ENCODE data around the gene MPV17.
"Not testable (repeated sequence)": the region's sequence is repeated elsewhere in the genome, so short reads cannot be mapped to it uniquely, and the experiment has no call there.

MPV17 gene

GRCh38 chr2:27323596-27324285, 844 bp upstream of the MPV17 start:
- DNase-seq (ENCODE audit: low read depth): no peak

DNA sequence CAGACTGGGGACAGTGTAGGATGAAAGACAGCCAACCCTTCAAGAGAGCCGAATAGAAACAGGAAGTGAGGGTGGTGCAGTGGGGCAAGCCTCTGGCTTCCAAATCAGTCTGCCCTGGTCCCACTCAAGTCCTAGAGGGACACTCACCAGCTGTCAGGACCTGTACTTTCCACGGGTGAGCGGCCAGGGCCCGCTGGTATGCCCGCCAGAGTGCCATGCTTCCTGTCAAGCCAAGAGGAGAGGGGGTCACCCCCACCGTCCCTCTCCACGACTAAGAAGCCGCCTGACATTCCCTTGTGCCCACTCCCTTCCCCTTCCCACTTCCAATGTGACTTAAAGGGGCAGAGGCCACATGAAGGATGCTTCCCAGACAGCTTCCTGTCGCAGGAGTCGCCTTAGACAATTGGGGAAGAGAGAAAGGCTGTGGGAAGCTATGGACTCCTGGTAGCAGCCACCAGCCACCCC, 564 bp downstream of the MPV17 start:
- peak; percentile 25 for DNase-seq (ENCODE audit: low read depth)

DNA sequence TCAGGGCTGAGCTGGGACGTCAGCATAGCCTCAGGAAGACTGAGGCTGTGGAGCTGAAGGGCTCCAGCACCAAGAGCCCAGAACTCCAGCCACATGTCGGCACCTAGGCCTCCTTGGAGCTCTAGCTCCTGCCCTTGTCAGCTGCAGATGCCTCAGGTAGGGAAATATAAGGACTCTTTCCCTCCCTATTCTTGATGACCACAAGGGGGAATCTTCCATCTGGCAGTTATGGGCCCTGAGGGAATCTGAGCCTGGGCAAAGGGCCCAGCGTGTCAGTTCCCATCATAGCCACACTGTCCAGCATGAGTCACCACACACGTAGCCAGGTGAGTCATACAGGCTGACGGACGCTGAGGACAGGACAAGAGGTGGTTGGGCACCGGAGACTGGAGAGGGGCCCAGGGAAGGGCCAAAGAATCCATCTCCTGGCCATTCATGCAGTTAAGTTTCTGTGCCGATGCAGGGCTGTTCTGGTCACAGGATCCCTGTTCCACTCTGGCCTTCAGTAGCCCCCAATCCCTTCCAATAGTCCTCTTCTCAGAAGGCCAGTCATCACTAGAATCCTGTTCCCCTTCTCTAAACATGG, 1.8 kb downstream of the MPV17 start:
- peak; percentile 99 for DNase-seq (ENCODE audit: low read depth)

DNA sequence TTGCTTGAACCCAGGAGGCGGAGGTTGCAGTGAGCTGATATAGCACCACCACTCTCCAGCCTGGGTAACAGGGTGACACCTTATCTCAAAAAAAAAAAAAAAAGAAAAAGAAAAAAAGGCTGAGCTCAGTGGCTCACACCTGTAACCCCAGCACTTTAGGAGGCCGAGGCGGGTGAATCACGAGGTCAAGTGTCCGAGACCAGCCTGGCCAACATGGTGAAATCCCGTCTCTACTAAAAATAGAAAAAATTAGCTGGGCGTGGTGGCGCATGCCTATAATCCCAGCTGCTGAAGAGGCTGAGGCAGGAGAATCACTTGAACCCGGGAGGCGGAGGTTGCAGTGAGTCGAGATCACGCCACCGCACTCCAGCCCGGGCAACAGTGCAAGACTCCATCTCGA, 3.1 kb downstream of the MPV17 start:
- not testable (repeated sequence) for DNase-seq (ENCODE audit: low read depth)

DNA sequence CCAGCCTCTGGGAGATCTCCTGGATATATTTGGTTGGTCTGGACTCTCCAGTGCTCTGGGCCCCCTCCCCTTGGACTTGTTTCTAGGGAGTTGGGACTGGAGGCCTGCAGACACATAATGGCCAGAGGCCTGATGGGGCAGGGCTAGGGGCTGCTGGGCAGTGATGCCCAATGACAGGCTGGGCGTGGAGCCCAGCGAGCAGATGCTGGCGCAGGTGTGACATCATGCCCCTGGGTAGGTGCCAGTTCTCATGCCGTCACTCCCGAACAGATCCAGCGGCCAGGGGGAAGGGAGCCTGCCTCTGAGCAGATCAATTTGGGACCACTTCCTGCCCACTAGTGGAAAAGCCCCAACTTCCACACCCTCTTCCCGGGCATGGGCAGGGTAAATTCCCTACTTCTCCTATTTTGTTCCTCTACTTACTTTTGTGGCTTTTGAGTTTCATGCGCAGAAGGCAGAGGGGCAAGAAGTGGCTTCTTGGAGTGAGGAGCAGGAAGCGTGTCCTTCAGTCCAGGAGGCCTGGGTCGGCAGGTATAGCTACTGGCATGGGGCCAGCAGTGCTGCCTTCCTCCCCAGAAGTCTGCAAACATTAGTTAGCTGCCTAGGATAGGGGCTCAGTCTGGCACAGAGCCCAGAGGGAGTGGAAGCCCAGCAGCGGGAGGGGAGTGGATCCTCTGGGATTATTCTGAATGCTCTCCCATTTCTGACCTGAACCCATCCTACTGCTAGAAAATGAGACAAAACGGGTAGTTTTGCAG, 6.1 kb downstream of the MPV17 start:
- DNase-seq (ENCODE audit: low read depth): no peak

DNA sequence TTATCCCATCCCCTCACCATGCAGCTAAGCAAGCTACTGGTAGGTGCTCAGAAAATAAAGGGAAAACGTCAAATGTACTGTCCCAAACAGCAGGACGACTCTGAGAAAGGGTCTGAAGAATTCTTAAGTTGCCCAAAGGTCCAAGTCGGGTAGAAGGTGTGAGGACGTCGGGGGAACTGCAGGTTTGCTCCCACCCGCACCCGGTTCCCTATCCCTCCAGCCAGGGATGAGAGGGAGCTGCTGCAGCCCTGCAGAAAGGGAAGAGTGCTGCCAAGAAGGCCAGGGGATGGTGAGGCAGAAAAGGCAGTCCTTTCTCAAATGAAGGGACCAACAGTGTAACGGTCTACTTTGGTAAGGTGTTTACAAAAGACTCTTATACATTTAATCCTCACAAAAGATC, 7.8 kb downstream of the MPV17 start:
- DNase-seq (ENCODE audit: low read depth): no peak

DNA sequence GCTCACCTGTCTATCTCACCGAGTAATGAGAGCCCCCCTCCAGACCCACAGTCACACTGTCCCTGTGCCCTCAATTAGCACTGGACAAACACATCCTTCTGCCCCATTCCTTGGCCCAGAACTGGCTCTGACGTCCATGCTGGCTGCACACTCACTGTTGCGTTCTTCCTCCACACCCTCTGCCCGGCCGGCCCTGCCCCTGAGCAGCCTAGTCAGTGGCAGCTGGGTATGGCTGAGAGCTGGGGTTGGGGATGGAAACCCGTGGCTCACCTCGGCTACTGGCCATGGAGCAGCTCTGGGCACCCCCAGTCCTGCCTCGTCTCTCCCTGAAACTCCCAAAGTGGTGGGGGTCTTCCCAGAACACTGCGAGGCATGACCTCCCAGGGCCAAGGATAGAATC, 8.2 kb downstream of the MPV17 start:
- DNase-seq (ENCODE audit: low read depth): no peak

- no peak for DNase-seq (ENCODE audit: low read depth)
Observed at GRCh38 chr2:27313882-27314645, 8.8 kb downstream of the MPV17 start.

DNA sequence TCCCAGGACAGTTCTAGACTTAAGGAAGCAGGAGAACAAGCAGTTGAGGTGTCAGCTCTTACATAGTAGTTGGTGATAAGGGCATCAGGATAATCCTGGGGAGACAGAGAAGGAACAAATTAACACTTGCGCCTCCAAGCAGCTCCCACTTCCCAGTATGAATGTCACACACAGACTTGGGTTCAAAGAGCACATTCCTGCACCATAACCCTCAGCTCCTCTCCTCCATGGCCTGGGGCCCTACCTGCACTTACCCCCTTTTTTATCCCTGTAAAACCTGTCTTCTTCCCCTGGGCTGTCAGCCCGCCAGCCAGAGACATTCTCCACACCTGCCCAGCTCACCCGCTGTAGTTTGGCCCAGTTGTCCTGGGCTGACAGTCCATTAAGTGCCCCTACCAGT, 10.7 kb downstream of the MPV17 start:
- no peak for DNase-seq (ENCODE audit: low read depth)

- no peak for DNase-seq (ENCODE audit: low read depth)
Observed at GRCh38 chr2:27309651-27310050, 13.2 kb downstream of the MPV17 start.

DNA sequence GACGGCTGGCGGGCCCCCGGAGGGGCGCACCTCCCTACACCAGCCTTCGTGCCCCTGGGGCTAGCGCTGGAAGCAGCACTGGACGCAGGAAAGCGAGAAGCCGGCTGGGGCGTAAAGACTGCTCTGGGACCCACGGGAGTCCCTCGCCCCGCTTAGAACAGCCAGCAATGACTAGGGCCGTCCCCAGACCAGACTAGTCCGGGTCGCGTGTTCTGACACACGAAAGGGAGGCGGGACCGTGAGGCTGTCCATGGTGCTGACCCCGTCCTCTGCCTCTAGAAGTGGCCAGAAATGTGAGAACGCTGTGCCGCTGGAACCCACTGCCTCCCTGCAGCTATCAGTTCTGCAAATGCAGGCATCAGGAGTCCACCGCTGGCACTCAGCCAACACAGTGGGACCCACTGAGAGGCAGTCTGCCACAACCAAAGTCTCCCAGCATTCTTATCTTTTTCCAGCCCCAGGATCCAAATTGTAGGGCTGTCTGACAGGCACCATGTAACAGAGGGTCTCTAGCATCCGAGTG, 14.5 kb downstream of the MPV17 start, which contains the start of gene UCN:
TSS of gene UCN (minus strand) at position 87 of the 523 bp plus-strand sequence. CDS start 550 bp downstream, outside the sequence.
- DNase-seq (ENCODE audit: low read depth): peak; percentile 59

- no peak for DNase-seq (ENCODE audit: low read depth)
Observed at GRCh38 chr2:27307545-27308358, 15.1 kb downstream of the MPV17 start.

DNA sequence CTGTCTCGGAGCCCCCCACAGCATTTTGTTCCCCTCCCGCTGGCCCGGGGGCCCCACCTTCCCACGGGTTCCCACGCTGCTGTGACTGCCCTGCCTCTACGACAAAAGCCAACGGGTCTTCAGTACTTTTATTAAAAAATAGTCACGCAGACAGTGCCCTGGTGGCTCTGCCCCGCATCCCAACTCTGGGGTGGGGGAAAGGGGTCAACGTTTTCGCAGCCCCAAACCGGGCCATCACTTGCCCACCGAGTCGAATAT, 15.7 kb downstream of the MPV17 start:
- DNase-seq (ENCODE audit: low read depth): no peak

DNA sequence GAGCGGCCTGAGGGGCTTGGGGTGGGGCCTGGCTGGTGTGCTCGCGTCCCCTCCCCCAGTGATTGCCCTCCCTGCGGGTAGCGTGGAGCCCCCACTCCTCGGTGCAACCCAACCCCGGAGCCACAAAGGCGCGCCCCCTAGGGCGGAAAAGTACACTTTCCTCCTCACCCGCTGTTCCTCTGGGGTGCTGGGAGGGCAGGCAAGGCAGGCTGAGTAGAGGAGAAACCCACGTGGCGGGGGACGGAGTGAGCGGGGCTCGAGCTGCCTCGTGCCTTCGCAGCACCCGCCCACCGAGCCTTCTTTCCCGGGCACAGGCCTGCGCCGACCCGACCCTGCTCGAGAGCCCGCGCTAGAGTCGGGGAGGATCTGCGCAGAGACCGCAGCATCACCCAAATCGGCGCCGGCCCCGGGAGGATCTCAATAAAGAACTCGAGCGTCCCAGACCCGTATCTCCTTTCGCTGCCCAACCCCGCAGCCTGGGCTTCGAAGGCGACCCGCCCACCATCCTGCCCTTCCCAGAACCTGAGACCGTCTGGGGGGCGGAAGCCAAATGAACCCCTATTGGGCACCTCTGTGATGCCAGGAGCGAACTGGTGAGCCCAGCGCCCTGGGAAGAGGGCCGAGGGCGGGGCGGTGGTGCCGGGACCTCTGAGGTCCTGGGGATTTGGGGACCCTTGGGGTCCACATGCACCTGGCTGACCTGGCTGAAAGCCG, 16.2 kb downstream of the MPV17 start:
- no peak for DNase-seq (ENCODE audit: low read depth)

DNA sequence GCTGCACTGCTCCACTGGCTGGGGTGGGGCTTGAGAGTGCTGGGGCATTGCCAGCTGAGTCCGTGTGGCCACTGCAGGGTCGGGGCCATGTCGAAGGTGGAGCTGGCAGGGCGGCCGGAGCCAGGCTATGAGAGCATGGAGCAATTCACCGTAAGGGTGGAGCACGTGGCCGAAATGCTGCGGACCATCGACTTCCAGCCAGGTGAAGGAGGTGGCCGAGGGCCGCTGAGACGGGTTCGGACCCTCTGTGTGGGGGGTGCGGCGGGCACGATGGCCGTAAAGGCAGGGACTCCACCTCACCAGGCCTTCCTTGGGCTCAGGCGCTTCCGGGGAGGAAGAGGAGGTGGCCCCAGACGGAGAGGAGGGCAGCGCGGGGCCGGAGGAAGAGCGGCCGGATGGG, 16.8 kb downstream of the MPV17 start:
- DNase-seq (ENCODE audit: low read depth): no peak

GRCh38 chr2:27305516-27305915, 17.4 kb downstream of the MPV17 start:
- no peak for DNase-seq (ENCODE audit: low read depth)

- DNase-seq (ENCODE audit: low read depth): no peak
Observed at GRCh38 chr2:27304488-27305240, 18.2 kb downstream of the MPV17 start.

- DNase-seq (ENCODE audit: low read depth): peak; percentile 78
Observed at GRCh38 chr2:27303093-27304025, 19.5 kb downstream of the MPV17 start.

DNA sequence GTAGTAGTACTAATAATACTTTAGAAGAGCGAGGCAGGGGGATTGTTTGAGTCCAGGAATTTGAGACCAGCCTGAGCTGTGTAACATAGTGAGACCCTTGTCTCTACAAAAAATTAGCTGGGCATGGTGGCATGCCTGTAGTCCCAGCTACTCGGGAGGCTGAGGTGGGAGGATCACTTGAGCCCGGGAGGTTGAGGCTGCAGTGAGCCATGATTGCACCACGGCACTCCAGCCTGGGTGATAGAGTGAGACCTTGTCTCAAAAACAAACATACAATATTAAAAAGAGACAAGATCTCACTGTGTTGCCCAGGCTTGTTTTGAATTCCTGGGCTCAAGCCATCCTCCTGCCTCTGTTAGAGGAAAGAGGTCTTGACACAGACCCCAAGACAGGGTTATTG, 22.3 kb downstream of the MPV17 start:
- DNase-seq (ENCODE audit: low read depth): not testable (repeated sequence)

All from EH (cell line).